WERI-Rb-1 (cell line): ENCODE measurements around the gene PIP5K1B.

ENCODE experiments used
- DNase-seq: peaks from one replicate; pipeline ENCODE4 v3.0.0-alpha.2; 2020
- H3K27ac ChIP-seq: fragments of 250-450 bp; sonication (Bioruptor Pico); 2 replicates; pipeline ENCODE4 v1.5.1; 2020; ENCODE audit warnings: mild to moderate bottlenecking, moderate library complexity
- H3K27me3 ChIP-seq: fragments of 250-450 bp; sonication (Bioruptor Pico); 2 replicates; pipeline ENCODE4 v1.5.1; 2021; ENCODE audit warnings: mild to moderate bottlenecking, low read depth, moderate library complexity; ENCODE audit not compliant: insufficient read depth, severe bottlenecking
- H3K36me3 ChIP-seq: fragments of 250-450 bp; sonication (Bioruptor Pico); 2 replicates; pipeline ENCODE4 v1.5.1; 2020; ENCODE audit warnings: mild to moderate bottlenecking, moderate library complexity
- H3K4me3 ChIP-seq: 2 replicates; pipeline ENCODE4 v1.5.1; 2011; ENCODE audit warnings: low read depth, mild to moderate bottlenecking, control low read depth, low read length
- H3K9me3 ChIP-seq: fragments of 250-450 bp; sonication (Bioruptor Pico); 2 replicates; pipeline ENCODE4 v1.5.1; 2021; ENCODE audit warnings: mild to moderate bottlenecking, moderate library complexity; ENCODE audit not compliant: severe bottlenecking
- CTCF ChIP-seq: IDR thresholded peaks from 2 replicates; pipeline ENCODE4 v1.5.1; 2011; ENCODE audit warnings: low read depth, mild to moderate bottlenecking, control low read depth, inconsistent platforms, low read length

Gene PIP5K1B

GRCh38 chr9:68731857-68732256 lies 26.8 kb downstream of the PIP5K1B start:
- no peak for DNase-seq
- peaks cover 44% of the 10 kb centered on the region for H3K27me3 ChIP-seq
- no peak overlapping the region for H3K4me3 ChIP-seq
- TF ChIP-seq CTCF, result no peak
- no peak overlapping the region for H3K27ac ChIP-seq
- no peaks in the 10 kb centered on the region for H3K36me3 ChIP-seq
- no peaks in the 10 kb centered on the region for H3K9me3 ChIP-seq

GRCh38 chr9:68732405-68733020 lies 27.5 kb downstream of the PIP5K1B start:
- TF ChIP-seq CTCF, result no peak
- no peak overlapping the region for H3K4me3 ChIP-seq
- no peaks in the 10 kb centered on the region for H3K9me3 ChIP-seq
- DNase-seq, result no peak
- no peak overlapping the region for H3K27ac ChIP-seq
- peaks cover 39% of the 10 kb centered on the region for H3K27me3 ChIP-seq
- no peaks in the 10 kb centered on the region for H3K36me3 ChIP-seq

GRCh38 chr9:68733021-68733405 lies 28.0 kb downstream of the PIP5K1B start:
- no peak for DNase-seq
- Histone ChIP-seq H3K9me3 (no peaks in the 10 kb centered on the region), H3K4me3 (no peak overlapping the region), H3K36me3 (no peaks in the 10 kb centered on the region), H3K27me3 (peaks cover 43% of the 10 kb centered on the region), H3K27ac (no peak overlapping the region)
- no peak for TF ChIP-seq CTCF

- no peak for TF ChIP-seq CTCF
- no peak for DNase-seq
- H3K27me3 ChIP-seq, result peaks cover 35% of the 10 kb centered on the region
- no peak overlapping the region for H3K27ac ChIP-seq
- no peaks in the 10 kb centered on the region for H3K36me3 ChIP-seq
- no peaks in the 10 kb centered on the region for H3K9me3 ChIP-seq
- H3K4me3 ChIP-seq, result no peak overlapping the region
These were observed 33.3 kb downstream of the PIP5K1B start for GRCh38 chr9:68738358-68738757.

- no peaks in the 10 kb centered on the region for H3K36me3 ChIP-seq
- peaks cover 34% of the 10 kb centered on the region for H3K27me3 ChIP-seq
- H3K27ac ChIP-seq, result no peak overlapping the region
- DNase-seq, result no peak
- H3K9me3 ChIP-seq, result no peaks in the 10 kb centered on the region
- TF ChIP-seq CTCF, result no peak
- no peak overlapping the region for H3K4me3 ChIP-seq
These were observed 34.7 kb downstream of the PIP5K1B start for GRCh38 chr9:68739621-68740174.

GRCh38 chr9:68740561-68740960 lies 35.5 kb downstream of the PIP5K1B start:
- Histone ChIP-seq H3K36me3 (no peaks in the 10 kb centered on the region), H3K27me3 (peaks cover 30% of the 10 kb centered on the region), H3K9me3 (no peaks in the 10 kb centered on the region), H3K4me3 (no peak overlapping the region), H3K27ac (no peak overlapping the region)
- DNase-seq, result no peak
- TF ChIP-seq CTCF, result no peak
